Nephron (organoid): ENCODE results near the gene PIGV.
A peak's percentile ranks its signal among the peaks of the same experiment; 100 is the strongest.

Experiments
- H3K27ac Mint-ChIP-seq, 3 experiments: 2 replicates each; pipeline ENCODE4 v1.8.0; 2020; ENCODE audit warnings: mixed read lengths in 3 of 3, mild to moderate bottlenecking in 2 of 3, moderate library complexity in 1 of 3
- H3K27me3 Mint-ChIP-seq: 2 replicates; pipeline ENCODE4 v1.8.0; 2021; ENCODE audit warnings: low read depth, mild to moderate bottlenecking, moderate library complexity, mixed read lengths
- H3K36me3 Mint-ChIP-seq: 2 replicates; pipeline ENCODE4 v1.8.0; 2020; ENCODE audit warnings: low read depth, mixed read lengths
- H3K4me1 Mint-ChIP-seq: 2 replicates; pipeline ENCODE4 v1.8.0; 2020; ENCODE audit warnings: mixed read lengths
- H3K4me3 Mint-ChIP-seq, 3 experiments: 2 replicates each; pipeline ENCODE4 v1.8.0; 2020; ENCODE audit warnings: mild to moderate bottlenecking in 3 of 3, mixed read lengths in 3 of 3, moderate library complexity in 2 of 3
- H3K9me3 Mint-ChIP-seq: 2 replicates; pipeline ENCODE4 v1.8.0; 2020; ENCODE audit warnings: mixed read lengths
- TF ChIP-seq, protein P1 (sequence below), 3 experiments: fragments of 200-600 bp; sonication (generic); IDR thresholded peaks; one replicate each; pipeline ENCODE4 v1.5.0; 2021; ENCODE audit warnings: antibody characterized with exemption in 3 of 3; ENCODE audit not compliant: unreplicated experiment in 3 of 3

Gene PIGV

DNA sequence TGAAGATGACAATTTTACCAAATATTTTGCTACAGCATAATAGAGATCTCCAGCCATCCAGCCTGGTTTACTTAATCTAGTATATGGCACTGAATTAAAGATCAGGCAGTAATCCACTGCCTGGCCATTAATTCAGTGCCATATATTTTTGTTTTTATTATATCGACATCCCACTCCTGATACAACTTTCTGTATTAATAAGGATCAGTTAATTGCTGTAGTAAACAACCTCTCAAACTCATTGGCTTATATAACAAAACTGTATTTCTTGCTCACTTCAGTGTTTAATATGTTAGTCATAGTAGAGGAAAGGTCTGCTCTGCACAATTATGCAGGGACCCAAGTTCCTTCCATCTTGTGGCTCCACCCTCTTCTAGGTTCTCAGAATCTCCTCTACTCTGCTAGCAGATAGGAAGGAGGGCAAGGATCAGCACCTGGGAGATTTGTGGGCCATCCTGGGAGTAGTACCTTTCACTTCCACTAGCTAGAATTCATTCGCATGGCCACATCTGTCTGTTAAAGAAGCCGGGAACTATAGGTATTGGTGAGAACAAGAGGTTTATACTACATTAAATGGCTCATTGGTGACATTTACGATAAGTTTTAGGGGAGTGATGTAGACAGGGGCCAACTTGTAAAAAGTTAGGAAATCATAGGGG is 35.1 kb downstream of the PIGV start:
- Mint-ChIP-seq H3K4me1 (peaks cover 7% of the 10 kb centered on the region), H3K27me3 (peaks cover 5% of the 10 kb centered on the region), H3K36me3 (no peaks in the 10 kb centered on the region), H3K27ac (peak overlapping the region in 1 of 3 experiments; percentile 51), H3K9me3 (no peaks in the 10 kb centered on the region), H3K4me3 (peak overlapping the region in 1 of 3 experiments; percentile 44)
- TF ChIP-seq, protein P1, sequence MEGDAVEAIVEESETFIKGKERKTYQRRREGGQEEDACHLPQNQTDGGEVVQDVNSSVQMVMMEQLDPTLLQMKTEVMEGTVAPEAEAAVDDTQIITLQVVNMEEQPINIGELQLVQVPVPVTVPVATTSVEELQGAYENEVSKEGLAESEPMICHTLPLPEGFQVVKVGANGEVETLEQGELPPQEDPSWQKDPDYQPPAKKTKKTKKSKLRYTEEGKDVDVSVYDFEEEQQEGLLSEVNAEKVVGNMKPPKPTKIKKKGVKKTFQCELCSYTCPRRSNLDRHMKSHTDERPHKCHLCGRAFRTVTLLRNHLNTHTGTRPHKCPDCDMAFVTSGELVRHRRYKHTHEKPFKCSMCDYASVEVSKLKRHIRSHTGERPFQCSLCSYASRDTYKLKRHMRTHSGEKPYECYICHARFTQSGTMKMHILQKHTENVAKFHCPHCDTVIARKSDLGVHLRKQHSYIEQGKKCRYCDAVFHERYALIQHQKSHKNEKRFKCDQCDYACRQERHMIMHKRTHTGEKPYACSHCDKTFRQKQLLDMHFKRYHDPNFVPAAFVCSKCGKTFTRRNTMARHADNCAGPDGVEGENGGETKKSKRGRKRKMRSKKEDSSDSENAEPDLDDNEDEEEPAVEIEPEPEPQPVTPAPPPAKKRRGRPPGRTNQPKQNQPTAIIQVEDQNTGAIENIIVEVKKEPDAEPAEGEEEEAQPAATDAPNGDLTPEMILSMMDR (IDR thresholded peaks at IDR 0.05; ENCODE audit: unreplicated experiment in 3 of 3) = no peak

DNA sequence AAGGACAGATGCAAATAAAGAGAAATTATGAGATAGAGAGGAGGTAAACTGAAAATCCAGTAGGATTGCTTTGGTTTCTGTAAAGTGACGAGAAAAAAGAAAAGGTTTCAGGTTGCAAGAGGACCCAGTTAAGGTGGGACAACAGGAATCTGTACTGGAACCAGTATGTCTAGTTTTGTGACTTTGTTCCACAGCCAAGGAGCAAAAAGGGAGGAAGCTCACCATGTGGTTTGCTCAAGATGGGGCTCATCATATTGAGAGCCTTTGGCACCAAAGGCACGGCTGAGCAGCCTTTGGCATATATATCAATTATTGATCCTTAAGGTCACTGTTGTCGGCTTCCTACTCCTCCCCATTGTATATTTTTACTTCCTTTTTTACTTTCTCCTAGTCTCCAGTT is 37.0 kb downstream of the PIGV start:
- TF ChIP-seq, protein P1 (IDR thresholded peaks at IDR 0.05; ENCODE audit: unreplicated experiment in 3 of 3) = no peak
- H3K36me3 Mint-ChIP-seq = no peaks in the 10 kb centered on the region
- H3K4me3 Mint-ChIP-seq = peak overlapping the region; percentile 48 to 79 (median 72)
- H3K27me3 Mint-ChIP-seq = peaks cover 5% of the 10 kb centered on the region
- peak overlapping the region in 2 of 3 experiments; percentile 0 to 40 for H3K27ac Mint-ChIP-seq
- H3K9me3 Mint-ChIP-seq = no peaks in the 10 kb centered on the region
- H3K4me1 Mint-ChIP-seq = peaks cover 24% of the 10 kb centered on the region

DNA sequence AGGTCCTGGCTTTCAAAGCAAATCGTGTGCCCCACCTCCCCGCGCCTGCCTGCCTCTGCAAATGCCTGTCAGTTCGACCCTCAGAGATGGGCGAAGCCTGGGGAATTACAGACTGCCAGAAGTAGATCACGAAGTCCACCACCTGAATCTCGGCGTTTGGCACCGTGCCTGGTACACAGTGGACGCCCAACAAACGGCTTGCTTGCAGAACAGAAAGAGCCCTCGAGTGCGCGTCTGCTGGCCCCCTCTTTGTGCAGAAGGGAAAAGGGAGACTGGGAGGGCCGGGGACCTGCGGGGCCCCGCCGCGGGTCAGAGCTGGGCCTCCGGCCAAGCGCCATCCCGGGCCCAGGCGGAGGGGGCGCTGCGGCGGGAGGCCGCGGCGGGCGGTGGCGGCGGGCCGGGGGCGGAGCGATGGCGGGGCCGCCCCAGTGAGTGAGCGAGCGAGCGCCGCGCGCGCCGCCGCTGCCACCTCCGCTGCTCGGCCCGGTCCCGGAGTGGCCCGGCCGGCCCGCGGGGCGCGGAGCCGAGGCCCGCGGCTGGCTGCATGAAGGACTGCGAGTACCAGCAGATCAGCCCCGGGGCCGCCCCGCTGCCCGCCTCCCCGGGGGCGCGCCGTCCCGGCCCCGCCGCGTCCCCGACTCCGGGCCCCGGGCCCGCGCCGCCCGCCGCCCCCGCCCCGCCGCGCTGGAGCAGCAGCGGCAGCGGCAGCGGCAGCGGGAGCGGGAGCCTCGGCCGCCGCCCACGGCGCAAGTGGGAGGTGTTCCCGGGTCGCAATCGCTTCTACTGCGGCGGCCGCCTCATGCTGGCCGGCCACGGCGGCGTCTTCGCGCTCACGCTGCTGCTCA is 38.7 kb downstream of the PIGV start, which contains the start of gene ZDHHC18:
ZDHHC18 (plus strand) TSS at position 428 of the 845 bp plus-strand sequence; CDS start at position 545, 117 bp downstream.
- H3K27me3 Mint-ChIP-seq = peaks cover 5% of the 10 kb centered on the region
- peak within 1 kb of the TSS; percentile 92 to 98 (median 97) for H3K27ac Mint-ChIP-seq
- TF ChIP-seq, protein P1 (IDR thresholded peaks at IDR 0.05; ENCODE audit: unreplicated experiment in 3 of 3) = peak; percentile 21 to 33 (median 32)
- H3K4me1 Mint-ChIP-seq = peaks cover 24% of the 10 kb centered on the region
- peaks cover 6% of the 10 kb centered on the region for H3K36me3 Mint-ChIP-seq
- H3K9me3 Mint-ChIP-seq = no peaks in the 10 kb centered on the region
- peak within 1 kb of the TSS; percentile 95 to 99 (median 97) for H3K4me3 Mint-ChIP-seq

DNA sequence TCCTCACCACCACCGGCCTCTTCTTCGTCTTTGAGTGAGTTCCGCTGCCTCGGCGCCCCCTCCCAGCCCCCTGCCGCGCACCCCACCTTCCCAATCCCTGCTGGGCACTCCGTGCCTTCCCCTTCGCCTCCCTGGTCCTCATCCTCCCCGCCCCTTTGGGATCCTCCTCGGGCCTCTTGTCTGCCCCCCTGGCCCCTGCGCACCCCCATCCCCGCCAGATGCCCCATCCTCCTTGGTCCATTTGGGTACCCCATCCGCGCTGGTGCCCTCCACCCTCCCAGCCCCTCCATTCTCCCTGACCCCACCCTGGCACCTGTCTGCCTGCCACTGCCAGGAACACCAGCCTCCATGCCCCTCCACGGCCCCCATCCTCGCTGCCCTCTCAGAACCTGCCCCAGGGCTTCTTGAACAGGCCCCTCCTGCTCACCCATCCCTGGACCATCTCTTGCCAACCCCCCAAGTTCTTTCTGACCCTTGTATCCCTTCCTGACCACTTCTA is 39.4 kb downstream of the PIGV start:
- Mint-ChIP-seq H3K4me3 (peak overlapping the region; percentile 91 to 95 (median 92)), H3K36me3 (peaks cover 6% of the 10 kb centered on the region), H3K4me1 (peaks cover 24% of the 10 kb centered on the region), H3K9me3 (no peaks in the 10 kb centered on the region), H3K27me3 (peaks cover 5% of the 10 kb centered on the region), H3K27ac (peak overlapping the region; percentile 79 to 92 (median 89))
- TF ChIP-seq, protein P1 (IDR thresholded peaks at IDR 0.05; ENCODE audit: unreplicated experiment in 3 of 3) = no peak

DNA sequence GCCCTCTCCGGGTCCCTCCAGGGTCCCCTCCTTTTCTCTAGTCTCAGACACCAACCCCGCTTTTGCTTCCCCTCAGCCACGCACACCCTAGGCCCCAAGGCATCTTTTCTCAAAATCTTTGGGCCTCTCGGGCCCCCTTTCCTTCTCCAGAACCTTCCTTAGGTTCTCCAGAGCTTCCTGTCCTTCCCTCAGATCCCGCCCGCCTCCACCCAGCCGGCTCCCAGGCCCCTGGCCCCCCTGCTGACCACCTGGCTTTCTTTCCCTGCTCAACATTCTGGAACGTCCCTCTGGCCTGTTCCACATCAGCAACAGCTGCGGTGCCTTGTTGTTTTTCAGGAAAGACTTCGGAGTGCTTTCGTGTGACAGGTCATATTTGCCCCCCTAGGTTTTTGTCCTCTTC is 39.9 kb downstream of the PIGV start:
- Mint-ChIP-seq H3K9me3 (no peaks in the 10 kb centered on the region), H3K4me1 (peaks cover 24% of the 10 kb centered on the region), H3K4me3 (peak overlapping the region; percentile 91 to 95 (median 92)), H3K36me3 (peaks cover 10% of the 10 kb centered on the region), H3K27ac (peak overlapping the region; percentile 79 to 92 (median 89)), H3K27me3 (peaks cover 5% of the 10 kb centered on the region)
- TF ChIP-seq, protein P1 (IDR thresholded peaks at IDR 0.05; ENCODE audit: unreplicated experiment in 3 of 3) = no peak
